Upper lobe of right lung (tissue), 1 donor: Measurements from ENCODE around the gene ITIH3. TPM values are rescaled to one million over a fixed set of nuclear protein-coding genes. Genes with fewer than 3 reads are reported as not detected.

Experiments
- ATAC-seq: fragments of 200-7000 bp; cut with Tn5 transposase; one replicate; pipeline ENCODE4 v1.9.1; 2020; ENCODE audit warnings: mild to moderate bottlenecking, moderate library complexity
- DNase-seq: peaks from one replicate; pipeline ENCODE4 v3.0.0-alpha.2; 2020
- H3K27ac ChIP-seq: fragments of 200-600 bp; one replicate; pipeline ENCODE4 v1.8.0; 2022
- H3K27me3 ChIP-seq: fragments of 200-600 bp; one replicate; pipeline ENCODE4 v1.8.0; 2022; ENCODE audit warnings: mild to moderate bottlenecking
- H3K36me3 ChIP-seq: fragments of 200-600 bp; one replicate; pipeline ENCODE4 v1.8.0; 2022
- H3K4me1 ChIP-seq: fragments of 200-600 bp; one replicate; pipeline ENCODE4 v1.8.0; 2022
- H3K4me3 ChIP-seq: fragments of 200-600 bp; one replicate; pipeline ENCODE4 v1.8.0; 2022; ENCODE audit warnings: mild to moderate bottlenecking
- H3K9me3 ChIP-seq: fragments of 200-600 bp; one replicate; pipeline ENCODE4 v1.8.0; 2022
- CTCF ChIP-seq: fragments of 200-600 bp; IDR thresholded peaks from one replicate; pipeline ENCODE4 v1.8.0; 2022; ENCODE audit warnings: antibody characterized with exemption
- intact Hi-C: fragments of 100-400 bp; cut with DNase I; formaldehyde crosslinking; loops from one replicate; pipeline ENCODE4 v1.11.0; 2022
- total RNA-seq: library from RNA; stranded (reverse); fragmentation: NEBNext Ultra II Directional; extraction: Animal tissue kit (Norgen Biotek cat#: 25700); gene quantifications from one replicate; pipeline ENCODE4 v1.2.1, GENCODE V29; 2021
- donor health status: DM: no; HTN: yes; CAD: no; lungs with severe emphysema.

ITIH3 gene
- total RNA-seq, 1 donor from 2014 or later: 9.5 TPM

DNA sequence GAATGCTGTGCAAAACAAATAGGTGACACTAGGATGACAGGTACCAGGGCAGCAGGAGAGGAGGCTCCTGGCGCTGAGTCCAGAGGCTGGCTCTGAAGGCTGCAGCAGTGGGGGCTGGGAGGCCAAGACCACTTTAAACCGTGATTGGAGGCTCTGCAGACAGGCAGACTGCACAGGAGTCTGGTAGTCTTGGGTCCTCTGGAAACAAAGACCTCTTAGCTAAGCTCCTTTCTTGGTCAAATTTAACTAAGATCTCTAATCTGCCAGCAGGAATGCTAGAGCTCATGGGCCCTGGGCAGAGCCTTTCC lies 44.6 kb downstream of the ITIH3 start:
- no peaks in the 10 kb centered on the region for H3K27me3 ChIP-seq
- peaks cover 24% of the 10 kb centered on the region for H3K4me1 ChIP-seq
- intact Hi-C loops: no loop called here
- ATAC-seq (no peak), DNase-seq (no peak)
- no peak overlapping the region for H3K4me3 ChIP-seq
- no peak for TF ChIP-seq CTCF
- H3K36me3 ChIP-seq: peaks cover 33% of the 10 kb centered on the region
- H3K27ac ChIP-seq: no peak overlapping the region
- H3K9me3 ChIP-seq: no peaks in the 10 kb centered on the region

DNA sequence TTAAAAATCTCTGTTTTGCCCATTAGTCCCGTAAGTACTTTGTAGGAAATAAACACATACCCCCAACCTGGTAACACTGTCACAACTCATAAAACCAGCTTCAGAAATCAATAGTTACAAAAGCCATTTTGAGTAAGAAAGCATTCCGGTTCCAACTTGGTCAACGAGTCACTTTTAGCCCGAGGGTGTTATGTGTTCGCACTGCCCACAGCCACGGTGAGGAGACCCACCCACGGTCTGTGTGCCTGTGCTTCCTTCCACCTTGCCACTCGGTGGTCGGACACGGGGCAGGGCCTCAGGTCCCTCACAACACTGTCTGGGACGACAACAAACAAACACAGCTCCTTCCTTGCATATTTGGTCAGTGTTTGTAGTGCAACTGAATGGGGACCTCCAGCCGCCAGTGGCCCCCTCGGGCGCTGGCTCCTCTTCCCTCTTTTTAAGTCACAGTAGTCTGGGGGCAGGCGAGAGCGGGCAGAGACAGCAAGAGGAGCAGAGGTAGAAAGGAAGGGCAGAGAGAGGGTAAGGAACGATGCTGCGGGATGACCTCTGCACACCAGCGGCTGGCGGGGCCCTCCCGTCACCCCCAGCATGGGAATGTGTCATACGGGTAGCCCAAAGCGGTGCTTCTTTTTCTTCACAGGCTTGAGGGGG lies 45.4 kb downstream of the ITIH3 start:
- Histone ChIP-seq H3K4me1 (peaks cover 32% of the 10 kb centered on the region), H3K4me3 (no peak overlapping the region), H3K36me3 (peaks cover 33% of the 10 kb centered on the region), H3K9me3 (no peaks in the 10 kb centered on the region), H3K27ac (no peak overlapping the region), H3K27me3 (no peaks in the 10 kb centered on the region)
- TF ChIP-seq CTCF: no peak
- intact Hi-C loops: no loop called here
- ATAC-seq (no peak), DNase-seq (no peak)

- peaks cover 33% of the 10 kb centered on the region for H3K4me1 ChIP-seq
- intact Hi-C loops: no loop called here
- no peak overlapping the region for H3K27ac ChIP-seq
- no peak for DNase-seq
- no peak for ATAC-seq
- H3K9me3 ChIP-seq: no peaks in the 10 kb centered on the region
- no peak for TF ChIP-seq CTCF
- H3K27me3 ChIP-seq: no peaks in the 10 kb centered on the region
- no peak overlapping the region for H3K4me3 ChIP-seq
- H3K36me3 ChIP-seq: peaks cover 27% of the 10 kb centered on the region
Measured at GRCh38 chr3:52841211-52841980, 46.8 kb downstream of the ITIH3 start.

DNA sequence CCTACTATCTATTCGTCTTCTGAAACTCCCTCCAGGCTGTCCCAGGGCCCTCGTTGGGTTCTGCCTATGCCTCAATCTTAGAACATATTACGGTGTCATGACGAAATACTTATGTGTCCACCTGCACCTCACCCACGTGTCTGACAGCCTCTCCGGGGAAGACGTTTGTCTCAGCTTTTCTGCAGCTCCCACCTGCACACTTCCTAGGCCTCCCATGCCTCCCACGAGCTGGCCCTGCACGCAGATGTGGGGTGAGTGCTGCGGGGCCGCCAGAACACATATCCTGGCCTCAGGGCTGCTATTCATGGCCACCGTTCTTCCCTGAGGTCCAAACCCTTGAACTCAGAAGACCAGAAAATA lies 47.4 kb downstream of the ITIH3 start:
- no peak for TF ChIP-seq CTCF
- DNase-seq: no peak
- no peak overlapping the region for H3K4me3 ChIP-seq
- peaks cover 33% of the 10 kb centered on the region for H3K4me1 ChIP-seq
- H3K36me3 ChIP-seq: peaks cover 24% of the 10 kb centered on the region
- no peak overlapping the region for H3K27ac ChIP-seq
- intact Hi-C loops: no loop called here
- ATAC-seq: no peak
- no peaks in the 10 kb centered on the region for H3K27me3 ChIP-seq
- no peaks in the 10 kb centered on the region for H3K9me3 ChIP-seq

DNA sequence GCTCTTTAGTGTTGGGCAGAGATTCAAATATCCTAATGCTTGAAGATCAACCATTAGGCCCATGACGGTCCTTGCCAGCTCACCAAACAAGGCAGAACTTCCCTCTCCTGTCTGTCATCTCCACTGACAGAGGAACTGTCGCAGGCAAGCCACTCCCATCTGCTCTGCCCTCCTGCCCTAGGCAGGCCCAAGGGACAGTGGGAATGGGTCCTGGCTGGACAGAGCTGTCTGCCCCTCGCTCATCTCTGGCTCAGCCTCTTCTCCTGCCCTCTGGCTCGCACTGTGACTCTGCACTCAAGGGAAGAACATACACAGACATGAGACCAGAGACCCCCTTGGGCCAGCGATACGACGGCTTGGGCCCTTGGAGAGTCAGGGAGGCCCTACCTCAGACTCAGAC lies 47.8 kb downstream of the ITIH3 start:
- no peak overlapping the region for H3K27ac ChIP-seq
- TF ChIP-seq CTCF: no peak
- H3K27me3 ChIP-seq: no peaks in the 10 kb centered on the region
- ATAC-seq (peak; percentile 61), DNase-seq (no peak)
- H3K36me3 ChIP-seq: peaks cover 25% of the 10 kb centered on the region
- no peak overlapping the region for H3K4me3 ChIP-seq
- intact Hi-C loops: no loop called here
- H3K9me3 ChIP-seq: no peaks in the 10 kb centered on the region
- peaks cover 33% of the 10 kb centered on the region for H3K4me1 ChIP-seq
